Neural cell (in vitro differentiated cells): ENCODE data around the gene ZNF106. TPM values are rescaled to one million over a fixed set of nuclear protein-coding genes. Genes with fewer than 3 reads are reported as not detected.

Experiments
- H2AFZ ChIP-seq: fragments of 200-600, 300-800 bp; sonication (generic), shearing (Covaris generic); 2 replicates; pipeline ENCODE4 v1.6.0; 2014; ENCODE audit warnings: low read depth, mild to moderate bottlenecking, antibody characterized with exemption, low read length, moderate library complexity
- H3F3A ChIP-seq: fragments of 200-600 bp; shearing (Covaris generic); 2 replicates; pipeline ENCODE4 v1.6.1; 2016; ENCODE audit warnings: mild to moderate bottlenecking, moderate library complexity, mixed read lengths, antibody characterized with exemption, low read length; ENCODE audit not compliant: insufficient read depth, poor library complexity, severe bottlenecking
- H3K27ac ChIP-seq: fragments of 200-600, 300-800 bp; sonication (generic), shearing (Covaris generic); 2 replicates; pipeline ENCODE4 v1.5.1; 2014; ENCODE audit warnings: mild to moderate bottlenecking, low read length, moderate library complexity
- H3K27me3 ChIP-seq: fragments of 300-800, 200-600 bp; sonication (generic), shearing (Covaris generic); 2 replicates; pipeline ENCODE4 v1.6.0; 2014; ENCODE audit warnings: mild to moderate bottlenecking, low read depth, low read length, moderate library complexity; ENCODE audit not compliant: insufficient read depth
- H3K36me3 ChIP-seq: fragments of 300-800, 200-600 bp; sonication (generic), shearing (Covaris generic); 2 replicates; pipeline ENCODE4 v1.5.1; 2014; ENCODE audit warnings: mild to moderate bottlenecking, antibody characterized with exemption, low read length, moderate library complexity; ENCODE audit not compliant: insufficient read depth
- H3K4me2 ChIP-seq: fragments of 300-800, 200-600 bp; sonication (generic), shearing (Covaris generic); 2 replicates; pipeline ENCODE4 v1.6.0; 2014; ENCODE audit warnings: mild to moderate bottlenecking, low read length
- H3K4me3 ChIP-seq: fragments of 300-800, 200-600 bp; sonication (generic), shearing (Covaris generic); 2 replicates; pipeline ENCODE4 v1.5.1; 2014; ENCODE audit warnings: mild to moderate bottlenecking, low read length, moderate library complexity
- H3K79me2 ChIP-seq: fragments of 200-600 bp; shearing (Covaris generic); replicated peaks from 2 replicates; pipeline ENCODE4 v1.6.0; 2014; ENCODE audit warnings: mild to moderate bottlenecking, low read length, moderate library complexity; ENCODE audit not compliant: insufficient read depth
- H3K9ac ChIP-seq: fragments of 300-800, 200-600 bp; sonication (generic), shearing (Covaris generic); 2 replicates; pipeline ENCODE4 v1.6.1; 2016; ENCODE audit warnings: mild to moderate bottlenecking, low read length, mixed read lengths
- H3K9me2 ChIP-seq: fragments of 200-600 bp; shearing (Covaris generic); 2 replicates; pipeline ENCODE4 v1.6.1; 2016; ENCODE audit warnings: mild to moderate bottlenecking, low read length, mixed read lengths; ENCODE audit not compliant: insufficient read depth
- H3K9me3 ChIP-seq: fragments of 200-600, 300-800 bp; sonication (generic), shearing (Covaris generic); 2 replicates; pipeline ENCODE4 v1.6.1; 2016; ENCODE audit warnings: mild to moderate bottlenecking, mixed run types, low read length, moderate library complexity, mixed read lengths
- H4K20me1 ChIP-seq: fragments of 200-600 bp; shearing (Covaris generic); 2 replicates; pipeline ENCODE4 v1.6.1; 2016; ENCODE audit warnings: mild to moderate bottlenecking, mixed run types; ENCODE audit not compliant: insufficient read depth
- EP300 ChIP-seq: fragments of 450-650 bp; conservative IDR thresholded peaks from 2 replicates; pipeline ENCODE4 v1.6.1; 2014; ENCODE audit warnings: antibody characterized with exemption, mild to moderate bottlenecking, moderate library complexity; ENCODE audit not compliant: poor library complexity, severe bottlenecking
- EZH2 ChIP-seq: fragments of 200-600, 300-800 bp; shearing (Covaris generic), sonication (generic); IDR thresholded peaks from 2 replicates; pipeline ENCODE4 v1.6.1; 2014; ENCODE audit warnings: antibody characterized with exemption, low read length, borderline replicate concordance, mild to moderate bottlenecking; ENCODE audit not compliant: insufficient read depth, poor library complexity, severe bottlenecking
- MXI1 ChIP-seq: fragments of 450-650 bp; conservative IDR thresholded peaks from 2 replicates; pipeline ENCODE4 v1.6.1; 2014; ENCODE audit warnings: antibody characterized with exemption, mild to moderate bottlenecking; ENCODE audit not compliant: poor library complexity, severe bottlenecking
- POLR2AphosphoS5 ChIP-seq: IDR thresholded peaks from 2 replicates; pipeline ENCODE4 v1.6.1; 2012
- RAD21 ChIP-seq: fragments of 450-650 bp; conservative IDR thresholded peaks from 2 replicates; pipeline ENCODE4 v1.6.1; 2014; ENCODE audit warnings: antibody characterized with exemption, mild to moderate bottlenecking, moderate library complexity
- SMC3 ChIP-seq: fragments of 450-650 bp; conservative IDR thresholded peaks from 2 replicates; pipeline ENCODE4 v1.6.1; 2014; ENCODE audit warnings: antibody characterized with exemption, mild to moderate bottlenecking, moderate library complexity; ENCODE audit not compliant: poor library complexity
- TAF1 ChIP-seq: IDR thresholded peaks from 2 replicates; pipeline ENCODE4 v1.6.1; 2012; ENCODE audit warnings: low read depth
- polyA plus RNA-seq: library from polyadenylated mRNA; depleted of rRNA; stranded (reverse); fragments of >200 nt; gene quantifications from 2 replicates; pipeline ENCODE4 v1.2.3, GENCODE V29; 2014
- TF ChIP-seq, protein P1 (sequence below): fragments of 450-650 bp; IDR thresholded peaks from 2 replicates; pipeline ENCODE4 v1.5.1; 2014; ENCODE audit warnings: antibody characterized with exemption, mild to moderate bottlenecking, moderate library complexity; ENCODE audit not compliant: poor library complexity, severe bottlenecking
- TF ChIP-seq, protein P2 (sequence below): IDR thresholded peaks from 2 replicates; pipeline ENCODE4 v1.6.1; 2012; ENCODE audit warnings: borderline replicate concordance

Gene ZNF106
- polyA plus RNA-seq, 1 donor from 2014 or later = 24.0 TPM

DNA sequence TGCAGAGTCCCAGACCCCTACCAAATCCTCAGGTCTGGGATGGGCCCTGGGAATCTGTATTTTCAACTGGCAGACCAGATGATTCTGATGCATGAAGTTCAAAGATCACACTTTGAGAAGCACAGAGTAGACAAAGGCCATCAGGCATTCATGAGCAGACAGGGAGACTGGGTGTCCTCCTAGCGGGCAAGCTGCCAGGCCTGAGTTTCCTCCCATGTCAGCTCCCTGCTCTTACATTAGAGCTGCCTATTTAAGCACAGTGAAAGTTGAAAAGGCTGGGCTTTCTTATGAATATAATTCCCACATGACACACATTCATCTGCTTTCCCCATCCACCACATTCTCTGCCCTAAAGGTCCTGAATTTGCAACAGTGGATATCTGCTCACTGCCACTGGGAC, 117.7 kb downstream of the ZNF106 start:
- no peak overlapping the region for H3K27ac ChIP-seq
- H3K9me2 ChIP-seq = no peaks in the 10 kb centered on the region
- no peaks in the 10 kb centered on the region for H3K9me3 ChIP-seq
- H3F3A ChIP-seq = no peaks in the 10 kb centered on the region
- H2AFZ ChIP-seq = no peak overlapping the region
- H3K79me2 ChIP-seq = no peaks in the 10 kb centered on the region
- H3K9ac ChIP-seq = no peak overlapping the region
- no peak for TF ChIP-seq SMC3
- no peak for TF ChIP-seq MXI1
- TF ChIP-seq, protein P1, sequence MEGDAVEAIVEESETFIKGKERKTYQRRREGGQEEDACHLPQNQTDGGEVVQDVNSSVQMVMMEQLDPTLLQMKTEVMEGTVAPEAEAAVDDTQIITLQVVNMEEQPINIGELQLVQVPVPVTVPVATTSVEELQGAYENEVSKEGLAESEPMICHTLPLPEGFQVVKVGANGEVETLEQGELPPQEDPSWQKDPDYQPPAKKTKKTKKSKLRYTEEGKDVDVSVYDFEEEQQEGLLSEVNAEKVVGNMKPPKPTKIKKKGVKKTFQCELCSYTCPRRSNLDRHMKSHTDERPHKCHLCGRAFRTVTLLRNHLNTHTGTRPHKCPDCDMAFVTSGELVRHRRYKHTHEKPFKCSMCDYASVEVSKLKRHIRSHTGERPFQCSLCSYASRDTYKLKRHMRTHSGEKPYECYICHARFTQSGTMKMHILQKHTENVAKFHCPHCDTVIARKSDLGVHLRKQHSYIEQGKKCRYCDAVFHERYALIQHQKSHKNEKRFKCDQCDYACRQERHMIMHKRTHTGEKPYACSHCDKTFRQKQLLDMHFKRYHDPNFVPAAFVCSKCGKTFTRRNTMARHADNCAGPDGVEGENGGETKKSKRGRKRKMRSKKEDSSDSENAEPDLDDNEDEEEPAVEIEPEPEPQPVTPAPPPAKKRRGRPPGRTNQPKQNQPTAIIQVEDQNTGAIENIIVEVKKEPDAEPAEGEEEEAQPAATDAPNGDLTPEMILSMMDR = no peak
- TF ChIP-seq TAF1 = no peak
- no peak for TF ChIP-seq EP300
- TF ChIP-seq RAD21 = no peak
- TF ChIP-seq EZH2 = no peak
- TF ChIP-seq, protein P2, sequence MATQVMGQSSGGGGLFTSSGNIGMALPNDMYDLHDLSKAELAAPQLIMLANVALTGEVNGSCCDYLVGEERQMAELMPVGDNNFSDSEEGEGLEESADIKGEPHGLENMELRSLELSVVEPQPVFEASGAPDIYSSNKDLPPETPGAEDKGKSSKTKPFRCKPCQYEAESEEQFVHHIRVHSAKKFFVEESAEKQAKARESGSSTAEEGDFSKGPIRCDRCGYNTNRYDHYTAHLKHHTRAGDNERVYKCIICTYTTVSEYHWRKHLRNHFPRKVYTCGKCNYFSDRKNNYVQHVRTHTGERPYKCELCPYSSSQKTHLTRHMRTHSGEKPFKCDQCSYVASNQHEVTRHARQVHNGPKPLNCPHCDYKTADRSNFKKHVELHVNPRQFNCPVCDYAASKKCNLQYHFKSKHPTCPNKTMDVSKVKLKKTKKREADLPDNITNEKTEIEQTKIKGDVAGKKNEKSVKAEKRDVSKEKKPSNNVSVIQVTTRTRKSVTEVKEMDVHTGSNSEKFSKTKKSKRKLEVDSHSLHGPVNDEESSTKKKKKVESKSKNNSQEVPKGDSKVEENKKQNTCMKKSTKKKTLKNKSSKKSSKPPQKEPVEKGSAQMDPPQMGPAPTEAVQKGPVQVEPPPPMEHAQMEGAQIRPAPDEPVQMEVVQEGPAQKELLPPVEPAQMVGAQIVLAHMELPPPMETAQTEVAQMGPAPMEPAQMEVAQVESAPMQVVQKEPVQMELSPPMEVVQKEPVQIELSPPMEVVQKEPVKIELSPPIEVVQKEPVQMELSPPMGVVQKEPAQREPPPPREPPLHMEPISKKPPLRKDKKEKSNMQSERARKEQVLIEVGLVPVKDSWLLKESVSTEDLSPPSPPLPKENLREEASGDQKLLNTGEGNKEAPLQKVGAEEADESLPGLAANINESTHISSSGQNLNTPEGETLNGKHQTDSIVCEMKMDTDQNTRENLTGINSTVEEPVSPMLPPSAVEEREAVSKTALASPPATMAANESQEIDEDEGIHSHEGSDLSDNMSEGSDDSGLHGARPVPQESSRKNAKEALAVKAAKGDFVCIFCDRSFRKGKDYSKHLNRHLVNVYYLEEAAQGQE = no peak
- no peaks in the 10 kb centered on the region for H3K36me3 ChIP-seq
- H3K27me3 ChIP-seq = no peaks in the 10 kb centered on the region
- no peaks in the 10 kb centered on the region for H4K20me1 ChIP-seq
- H3K4me2 ChIP-seq = no peak overlapping the region
- H3K4me3 ChIP-seq = no peak overlapping the region

DNA sequence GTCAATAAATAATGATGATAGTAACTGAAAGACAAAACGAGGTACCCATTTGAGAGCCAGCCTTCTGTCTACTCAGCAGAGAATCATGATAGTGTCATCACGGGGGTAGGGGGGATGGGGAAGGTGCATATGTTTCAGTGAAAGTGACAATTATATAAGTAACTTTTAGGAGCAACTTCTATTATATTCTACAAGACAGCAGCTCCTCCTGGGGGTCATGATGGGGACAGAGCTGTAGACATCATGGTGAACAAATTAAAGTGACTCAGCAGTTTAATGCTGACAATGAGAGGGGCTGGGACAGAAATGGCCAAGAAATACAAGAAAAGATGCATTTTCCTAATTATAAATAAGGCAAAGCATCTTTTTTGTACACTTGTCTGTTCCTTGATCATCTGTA, 119.8 kb downstream of the ZNF106 start:
- H3K27ac ChIP-seq = no peak overlapping the region

More for the DNA sequence above, 119.8 kb downstream of the ZNF106 start:
- no peak overlapping the region for H2AFZ ChIP-seq
- no peaks in the 10 kb centered on the region for H3K9me2 ChIP-seq
- H3K4me3 ChIP-seq = no peak overlapping the region
- no peaks in the 10 kb centered on the region for H3K27me3 ChIP-seq
- TF ChIP-seq, protein P1 = no peak
- no peak for TF ChIP-seq TAF1
- TF ChIP-seq MXI1 = no peak
- TF ChIP-seq SMC3 = no peak
- no peak for TF ChIP-seq EP300
- TF ChIP-seq POLR2AphosphoS5 = no peak
- TF ChIP-seq RAD21 = no peak
- TF ChIP-seq, protein P2 = no peak
- TF ChIP-seq EZH2 = no peak
- no peaks in the 10 kb centered on the region for H3K9me3 ChIP-seq
- H4K20me1 ChIP-seq = no peaks in the 10 kb centered on the region
- no peak overlapping the region for H3K4me2 ChIP-seq
- H3K79me2 ChIP-seq = no peaks in the 10 kb centered on the region
- H3F3A ChIP-seq = no peaks in the 10 kb centered on the region
- no peaks in the 10 kb centered on the region for H3K36me3 ChIP-seq
- H3K9ac ChIP-seq = no peak overlapping the region
